T-helper 1 cell treated with Interleukin-12 subunit alpha and Interleukin-12 subunit beta and Interleukin-4 antibody, amounts not matched to agents 30 ng/mL and 1 ng/mL, for 36 hours (primary cell): Measurements from ENCODE around the gene IER2. TPM values are rescaled to one million over a fixed set of nuclear protein-coding genes. Genes with fewer than 3 reads are reported as not detected.
"Not testable (repeated sequence)": the region's sequence is repeated elsewhere in the genome, so short reads cannot be mapped to it uniquely, and the experiment has no call there.

ENCODE experiments used
- intact Hi-C: fragments of 100-400 bp; cut with micrococcal nuclease; formaldehyde crosslinking; loops from one replicate; pipeline ENCODE4 v1.15.1; 2024
- total RNA-seq: library from RNA; stranded (reverse); gene quantifications from 2 replicates; pipeline ENCODE4 v1.2.3, GENCODE V29; 2022

Gene IER2
- total RNA-seq, 1 donor from 2014 or later, result 248 TPM

- intact Hi-C loops, result no loop called here
Observed at GRCh38 chr19:13187419-13187818, 37.2 kb downstream of the IER2 start.

- intact Hi-C loops, result no loop called here
Observed at GRCh38 chr19:13189600-13189999, 39.4 kb downstream of the IER2 start.

GRCh38 chr19:13190781-13191540 lies 40.8 kb downstream of the IER2 start:
- intact Hi-C loops, result no loop called here

- intact Hi-C loops, result loop anchor here (2.0 kb wide), 2 partner anchors 13 to 29 kb away; no protein-coding TSS in a partner anchor
Observed at GRCh38 chr19:13195678-13196077, 45.5 kb downstream of the IER2 start.

GRCh38 chr19:13198634-13199033 lies 48.4 kb downstream of the IER2 start:
- intact Hi-C loops, result no loop called here

- intact Hi-C loops, result not testable (repeated sequence)
Observed at GRCh38 chr19:13202112-13202511, 51.9 kb downstream of the IER2 start.

Other genes with a start within 250 kb of the IER2 start
- gene SYCE2, start 231.1 kb upstream of the IER2 start, total RNA-seq, result 1.9 and 2.8 TPM in 2 replicates
- 108 and 117 TPM in 2 replicates for gene FARSA, start 216.7 kb upstream of the IER2 start, total RNA-seq
- gene CALR, start 211.8 kb upstream of the IER2 start, total RNA-seq, result 1,347 and 1,385 TPM in 2 replicates
- gene RAD23A, start 204.5 kb upstream of the IER2 start, total RNA-seq, result 113 and 115 TPM in 2 replicates
- 16.6 and 17.9 TPM in 2 replicates for gene GADD45GIP1, start 193.2 kb upstream of the IER2 start, total RNA-seq
- gene DAND5, start 180.8 kb upstream of the IER2 start, total RNA-seq, result 0.10 TPM in 1 of 2 replicates, not detected in the other
- 0.96 and 1.1 TPM in 2 replicates for gene NFIX, start 154.9 kb upstream of the IER2 start, total RNA-seq
- 3.6 and 4.2 TPM in 2 replicates for gene LYL1, start 47.6 kb upstream of the IER2 start, total RNA-seq
- gene TRMT1, start 33.7 kb upstream of the IER2 start, total RNA-seq, result 65.6 and 66.5 TPM in 2 replicates
- 79.6 and 84.4 TPM in 2 replicates for gene NACC1, start 32.1 kb upstream of the IER2 start, total RNA-seq
- gene STX10, start within 50 bp of the IER2 start, total RNA-seq, result 51.3 and 52.9 TPM in 2 replicates